GM04503 (cell line): Measurements from ENCODE around the gene LRCH3.
"Not testable (repeated sequence)": the region's sequence is repeated elsewhere in the genome, so short reads cannot be mapped to it uniquely, and the experiment has no call there.

ENCODE experiments used
- DNase-seq: peaks from one replicate; pipeline ENCODE4 v3.0.0-alpha.2; 2012; ENCODE audit warnings: low read depth

The LRCH3 gene

GRCh38 chr3:197836244-197836643 is 45.2 kb downstream of the LRCH3 start:
- DNase-seq: no peak

GRCh38 chr3:197837282-197837681 is 46.2 kb downstream of the LRCH3 start:
- no peak for DNase-seq

- no peak for DNase-seq
Measured at GRCh38 chr3:197841789-197842188, 50.7 kb downstream of the LRCH3 start.

GRCh38 chr3:197846491-197846890 is 55.4 kb downstream of the LRCH3 start:
- no peak for DNase-seq

GRCh38 chr3:197847866-197848401 is 56.9 kb downstream of the LRCH3 start:
- peak; percentile 3 for DNase-seq

GRCh38 chr3:197854596-197855343 is 63.7 kb downstream of the LRCH3 start:
- DNase-seq: peak; percentile 71

- DNase-seq: no peak
Measured at GRCh38 chr3:197855571-197855970, 64.5 kb downstream of the LRCH3 start.

- no peak for DNase-seq
Measured at GRCh38 chr3:197856199-197856816, 65.3 kb downstream of the LRCH3 start.

GRCh38 chr3:197858133-197858532 is 67.1 kb downstream of the LRCH3 start:
- DNase-seq: no peak

- no peak for DNase-seq
Measured at GRCh38 chr3:197858598-197858997, 67.5 kb downstream of the LRCH3 start.

GRCh38 chr3:197866035-197866434 is 75.0 kb downstream of the LRCH3 start:
- DNase-seq: no peak

GRCh38 chr3:197873329-197873728 is 82.3 kb downstream of the LRCH3 start:
- DNase-seq: no peak

- no peak for DNase-seq
Measured at GRCh38 chr3:197874064-197874463, 83.0 kb downstream of the LRCH3 start.

- no peak for DNase-seq
Measured at GRCh38 chr3:197874653-197875052, 83.6 kb downstream of the LRCH3 start.

- DNase-seq: no peak
Measured at GRCh38 chr3:197877902-197878301, 86.8 kb downstream of the LRCH3 start.

GRCh38 chr3:197878427-197878826 is 87.4 kb downstream of the LRCH3 start:
- no peak for DNase-seq

- DNase-seq: no peak
Measured at GRCh38 chr3:197880491-197881269, 89.6 kb downstream of the LRCH3 start.

GRCh38 chr3:197881270-197881969 is 90.4 kb downstream of the LRCH3 start:
- no peak for DNase-seq

- DNase-seq: no peak
Measured at GRCh38 chr3:197881970-197882338, 90.9 kb downstream of the LRCH3 start.

GRCh38 chr3:197882586-197882985 is 91.5 kb downstream of the LRCH3 start:
- no peak for DNase-seq

GRCh38 chr3:197883541-197883940 is 92.5 kb downstream of the LRCH3 start:
- no peak for DNase-seq

- not testable (repeated sequence) for DNase-seq
Measured at GRCh38 chr3:197884330-197884729, 93.3 kb downstream of the LRCH3 start.
